GM18499 (cell line): ENCODE data around the gene PSME3IP1.

Experiments used
- ATAC-seq: cut with Tn5 transposase; IDR thresholded peaks from one replicate; pipeline ENCODE4 v1.9.1; 2021; ENCODE audit warnings: moderate number of reproducible peaks; ENCODE audit not compliant: insufficient read depth, unreplicated experiment

The PSME3IP1 gene

GRCh38 chr16:57146735-57147134 lies 39.1 kb downstream of the PSME3IP1 start:
- ATAC-seq = no peak

GRCh38 chr16:57146040-57146647 lies 39.7 kb downstream of the PSME3IP1 start:
- no peak for ATAC-seq

- no peak for ATAC-seq
Measured at GRCh38 chr16:57145046-57146021, 40.5 kb downstream of the PSME3IP1 start.

GRCh38 chr16:57144027-57144426 lies 41.8 kb downstream of the PSME3IP1 start:
- ATAC-seq = no peak

- ATAC-seq = no peak
Measured at GRCh38 chr16:57143149-57143921, 42.5 kb downstream of the PSME3IP1 start.

GRCh38 chr16:57141822-57142631 lies 43.8 kb downstream of the PSME3IP1 start:
- no peak for ATAC-seq

GRCh38 chr16:57140931-57141668 lies 44.7 kb downstream of the PSME3IP1 start:
- ATAC-seq = no peak

- ATAC-seq = no peak
Measured at GRCh38 chr16:57138281-57138935, 47.4 kb downstream of the PSME3IP1 start.

- no peak for ATAC-seq
Measured at GRCh38 chr16:57137566-57138273, 48.1 kb downstream of the PSME3IP1 start.

- no peak for ATAC-seq
Measured at GRCh38 chr16:57137043-57137442, 48.8 kb downstream of the PSME3IP1 start.

- ATAC-seq = no peak
Measured at GRCh38 chr16:57134982-57135381, 50.9 kb downstream of the PSME3IP1 start.

GRCh38 chr16:57133886-57134285 lies 52.0 kb downstream of the PSME3IP1 start:
- no peak for ATAC-seq

GRCh38 chr16:57133031-57133430 lies 52.8 kb downstream of the PSME3IP1 start:
- no peak for ATAC-seq

GRCh38 chr16:57132470-57132869 lies 53.4 kb downstream of the PSME3IP1 start:
- ATAC-seq = no peak

GRCh38 chr16:57131351-57131970 lies 54.4 kb downstream of the PSME3IP1 start:
- no peak for ATAC-seq

- ATAC-seq = no peak
Measured at GRCh38 chr16:57130950-57131321, 54.9 kb downstream of the PSME3IP1 start.

GRCh38 chr16:57128771-57129389 lies 57.0 kb downstream of the PSME3IP1 start:
- ATAC-seq = no peak
